BJ (cell line): ENCODE results near the gene LDLRAD4. TPM values are rescaled to one million over a fixed set of nuclear protein-coding genes. Genes with fewer than 3 reads are reported as not detected.

ENCODE experiments used
- CTCF ChIA-PET: fragments of 350-600 bp; formaldehyde crosslinking; extraction: SDS; loops from one replicate; lab custom pipeline; 2021; ENCODE audit warnings: antibody characterized with exemption, inconsistent platforms; lab: Yijun Ruan, JAX
- POLR2A ChIA-PET: fragments of 300-600 bp; sonication (Branson Sonifier 250); formaldehyde crosslinking; extraction: SDS; loops from one replicate; lab custom pipeline; 2021; ENCODE audit warnings: antibody characterized with exemption; lab: Charles Lee
- DNase-seq: peaks from one replicate; pipeline ENCODE4 v3.0.0-alpha.2; 2011; ENCODE audit warnings: low read depth
- H3K27me3 ChIP-seq: 2 replicates; pipeline ENCODE4 v1.6.0; 2011; ENCODE audit warnings: low read length; ENCODE audit not compliant: control insufficient read depth, insufficient read depth
- H3K36me3 ChIP-seq: 2 replicates; pipeline ENCODE4 v1.5.1; 2011; ENCODE audit warnings: low read length; ENCODE audit not compliant: control insufficient read depth, insufficient read depth
- H3K4me3 ChIP-seq: 2 replicates; pipeline ENCODE4 v1.5.1; 2011; ENCODE audit warnings: low read depth, mild to moderate bottlenecking, control low read depth, low read length
- polyA plus RNA-seq: library from polyadenylated mRNA; depleted of rRNA; stranded (reverse); fragments of >200 nt; gene quantifications from 2 replicates; pipeline ENCODE4 v1.2.3, GENCODE V29; 2011
- TF ChIP-seq, protein P1 (sequence below): IDR thresholded peaks from 2 replicates; pipeline ENCODE4 v1.5.1; 2011; ENCODE audit warnings: low read depth, mild to moderate bottlenecking, control low read depth, inconsistent platforms, low read length, moderate library complexity; ENCODE audit not compliant: insufficient read depth

The LDLRAD4 gene
- polyA plus RNA-seq, 1 experiment = not detected

DNA sequence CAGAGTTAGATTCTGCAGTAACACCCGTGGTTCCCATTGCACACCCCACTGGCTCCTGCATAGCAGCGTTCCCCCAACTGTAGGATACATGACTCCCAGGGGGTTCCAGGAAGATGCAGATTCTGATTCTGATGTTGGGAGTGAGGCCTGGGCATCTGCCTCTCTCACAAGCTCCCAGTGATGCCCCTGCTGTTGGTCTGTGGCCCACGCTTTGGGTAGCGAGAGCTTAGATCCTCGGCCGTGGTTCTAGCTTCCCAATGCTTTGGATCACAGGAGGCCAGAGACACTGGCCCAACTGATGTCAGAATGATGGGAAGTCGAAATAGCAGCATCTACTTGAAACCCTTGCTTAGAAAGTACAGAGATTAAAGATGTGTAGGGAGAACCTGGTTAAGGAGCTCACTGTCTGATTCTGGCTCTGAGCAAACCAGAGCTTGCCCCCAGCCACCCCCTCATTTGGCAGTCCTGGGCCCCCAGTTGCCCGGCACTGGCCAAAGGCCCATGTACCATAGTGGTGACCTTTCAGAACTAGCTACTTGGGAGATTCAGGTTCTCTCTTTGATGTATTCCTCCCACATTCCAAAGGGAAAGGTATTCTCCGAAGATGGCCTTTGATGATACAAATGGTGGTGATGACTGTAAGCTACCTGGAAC is 310.3 kb downstream of the LDLRAD4 start:
- ChIA-PET POLR2A (no interaction called here), CTCF (interaction anchor here (0.9 to 1.6 kb wide), 6 partner anchors 9 to 315 kb away, joined by 3 to 9 read pairs (median 4); no protein-coding TSS in a partner anchor)
- no peak overlapping the region for H3K4me3 ChIP-seq
- no peak for DNase-seq
- no peaks in the 10 kb centered on the region for H3K27me3 ChIP-seq
- TF ChIP-seq, protein P1, sequence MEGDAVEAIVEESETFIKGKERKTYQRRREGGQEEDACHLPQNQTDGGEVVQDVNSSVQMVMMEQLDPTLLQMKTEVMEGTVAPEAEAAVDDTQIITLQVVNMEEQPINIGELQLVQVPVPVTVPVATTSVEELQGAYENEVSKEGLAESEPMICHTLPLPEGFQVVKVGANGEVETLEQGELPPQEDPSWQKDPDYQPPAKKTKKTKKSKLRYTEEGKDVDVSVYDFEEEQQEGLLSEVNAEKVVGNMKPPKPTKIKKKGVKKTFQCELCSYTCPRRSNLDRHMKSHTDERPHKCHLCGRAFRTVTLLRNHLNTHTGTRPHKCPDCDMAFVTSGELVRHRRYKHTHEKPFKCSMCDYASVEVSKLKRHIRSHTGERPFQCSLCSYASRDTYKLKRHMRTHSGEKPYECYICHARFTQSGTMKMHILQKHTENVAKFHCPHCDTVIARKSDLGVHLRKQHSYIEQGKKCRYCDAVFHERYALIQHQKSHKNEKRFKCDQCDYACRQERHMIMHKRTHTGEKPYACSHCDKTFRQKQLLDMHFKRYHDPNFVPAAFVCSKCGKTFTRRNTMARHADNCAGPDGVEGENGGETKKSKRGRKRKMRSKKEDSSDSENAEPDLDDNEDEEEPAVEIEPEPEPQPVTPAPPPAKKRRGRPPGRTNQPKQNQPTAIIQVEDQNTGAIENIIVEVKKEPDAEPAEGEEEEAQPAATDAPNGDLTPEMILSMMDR = no peak
- no peaks in the 10 kb centered on the region for H3K36me3 ChIP-seq

GRCh38 chr18:13530033-13530878 is 311.7 kb downstream of the LDLRAD4 start:
- ChIA-PET POLR2A (no interaction called here), CTCF (interaction anchor here (0.7 to 1.5 kb wide), 6 partner anchors 10 to 372 kb away, joined by 3 to 9 read pairs (median 3); no protein-coding TSS in a partner anchor)
- Histone ChIP-seq H3K4me3 (no peak overlapping the region), H3K36me3 (no peaks in the 10 kb centered on the region), H3K27me3 (no peaks in the 10 kb centered on the region)
- TF ChIP-seq, protein P1 = no peak
- no peak for DNase-seq

DNA sequence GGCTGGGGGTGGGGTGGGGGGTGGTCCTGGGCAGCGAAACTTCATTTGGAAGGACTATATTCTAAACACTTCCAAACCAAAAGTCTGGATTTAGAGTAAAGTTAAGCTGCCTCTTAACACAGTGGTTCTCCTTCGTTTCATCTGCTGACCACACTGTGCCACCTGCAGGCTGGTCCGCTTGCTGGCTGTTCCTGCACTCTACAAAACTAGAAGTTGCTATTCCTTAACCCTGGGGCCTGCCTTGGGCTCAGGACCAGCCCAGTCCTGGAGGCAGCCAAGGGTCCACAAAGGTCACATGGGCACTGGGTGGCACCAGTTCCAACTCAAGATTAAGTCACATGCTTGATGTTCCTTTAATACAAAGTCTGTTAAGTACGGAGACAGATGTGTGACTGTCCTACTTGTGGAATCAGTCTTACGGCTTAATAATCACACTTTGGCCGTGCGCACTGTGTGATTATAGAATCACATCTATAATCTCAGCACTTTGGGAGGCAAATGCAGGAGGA is 312.4 kb downstream of the LDLRAD4 start:
- POLR2A ChIA-PET = no interaction called here
- H3K27me3 ChIP-seq = no peaks in the 10 kb centered on the region
- no peak overlapping the region for H3K4me3 ChIP-seq
- peak; percentile 6 for DNase-seq
- CTCF ChIA-PET = interaction anchor here (0.7 to 1.5 kb wide), 4 partner anchors 11 to 373 kb away, joined by 3 to 5 read pairs (median 3); no protein-coding TSS in a partner anchor
- no peaks in the 10 kb centered on the region for H3K36me3 ChIP-seq
- TF ChIP-seq, protein P1 = peak; percentile 65

GRCh38 chr18:13531681-13532325 is 313.2 kb downstream of the LDLRAD4 start:
- POLR2A ChIA-PET = no interaction called here
- no peak for DNase-seq
- Histone ChIP-seq H3K4me3 (no peak overlapping the region), H3K27me3 (no peaks in the 10 kb centered on the region), H3K36me3 (no peaks in the 10 kb centered on the region)
- CTCF ChIA-PET = interaction anchor here (1.5 kb wide), 1 partner anchor 12 kb away, joined by 3 read pairs; no protein-coding TSS in a partner anchor
- TF ChIP-seq, protein P1 = no peak
